NB4 (cell line): Measurements from ENCODE around the gene S100A14.

Source experiments
- CTCF ChIP-seq: IDR thresholded peaks from one replicate; pipeline ENCODE4 v1.5.1; 2012; ENCODE audit warnings: low read depth, low read length
- MAX ChIP-seq: IDR thresholded peaks from 2 replicates; pipeline ENCODE4 v1.6.1; 2011; ENCODE audit warnings: low read depth, low read length

DNA sequence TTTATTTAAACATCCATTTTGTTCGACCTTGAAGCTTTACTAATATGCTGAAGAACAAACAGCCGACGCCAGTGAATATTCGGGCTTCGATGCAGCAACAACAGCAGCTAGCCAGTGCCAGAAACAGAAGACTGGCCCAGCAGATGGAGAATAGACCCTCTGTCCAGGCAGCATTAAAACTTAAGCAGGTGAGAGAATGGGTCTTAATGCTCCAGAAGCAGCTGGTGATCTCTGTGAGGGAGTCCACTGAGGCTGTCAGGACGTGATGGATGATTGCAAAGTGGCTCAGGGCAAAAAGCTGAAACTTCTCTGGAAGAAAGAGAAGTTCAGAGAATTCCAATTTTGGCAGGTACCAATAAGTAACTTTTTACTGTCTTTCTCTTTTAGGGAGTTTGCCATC is 22.1 kb upstream of the S100A14 start:
- no peak for TF ChIP-seq MAX
- TF ChIP-seq CTCF, result no peak
